Epithelial cell of esophagus (primary cell): ENCODE data around the gene ALLC.
"Not testable (repeated sequence)": the region's sequence is repeated elsewhere in the genome, so short reads cannot be mapped to it uniquely, and the experiment has no call there.

Experiments used
- DNase-seq: peaks from one replicate; pipeline ENCODE4 v3.0.0; 2010; ENCODE audit warnings: low read depth
- H3K4me3 ChIP-seq: 2 replicates; pipeline ENCODE4 v1.5.1; 2011; ENCODE audit warnings: mild to moderate bottlenecking, low read length, control low read depth
- CTCF ChIP-seq: IDR thresholded peaks from 2 replicates; pipeline ENCODE4 v1.5.1; 2011; ENCODE audit warnings: low read depth, mild to moderate bottlenecking, low read length, control low read depth, inconsistent platforms; ENCODE audit not compliant: insufficient read depth; ENCODE audit errors: missing control alignments

The ALLC gene

GRCh38 chr2:3654011-3654410, 4.0 kb upstream of the ALLC start:
- H3K4me3 ChIP-seq = no peak overlapping the region
- no peak for TF ChIP-seq CTCF
- no peak for DNase-seq

- TF ChIP-seq CTCF = no peak
- no peak overlapping the region for H3K4me3 ChIP-seq
- no peak for DNase-seq
Observed at GRCh38 chr2:3654531-3655225, 3.3 kb upstream of the ALLC start.

GRCh38 chr2:3655871-3656761, 1.9 kb upstream of the ALLC start:
- no peak overlapping the region for H3K4me3 ChIP-seq
- no peak for DNase-seq
- no peak for TF ChIP-seq CTCF

- H3K4me3 ChIP-seq = no peak overlapping the region
- DNase-seq = no peak
- no peak for TF ChIP-seq CTCF
Observed at GRCh38 chr2:3656762-3657721, 958 bp upstream of the ALLC start.

GRCh38 chr2:3659447-3660432, 1.7 kb downstream of the ALLC start:
- DNase-seq = no peak
- no peak for TF ChIP-seq CTCF
- H3K4me3 ChIP-seq = no peak overlapping the region

- DNase-seq = peak; percentile 20
- not testable (repeated sequence) for H3K4me3 ChIP-seq
Observed at GRCh38 chr2:3660640-3661039, 2.6 kb downstream of the ALLC start.
